GM21381 (cell line): ENCODE data around the gene SENP1.
"Not testable (repeated sequence)": the region's sequence is repeated elsewhere in the genome, so short reads cannot be mapped to it uniquely, and the experiment has no call there.

Source experiments
- ATAC-seq: cut with Tn5 transposase; IDR thresholded peaks from one replicate; pipeline ENCODE4 v1.9.1; 2021; ENCODE audit warnings: mild to moderate bottlenecking, moderate library complexity; ENCODE audit not compliant: unreplicated experiment

SENP1 gene

GRCh38 chr12:48105867-48106680 is at the start of gene SENP1:
Gene SENP1, minus strand, starts transcription at chr12:48106079. Its CDS starts 4,607 bp downstream, at chr12:48101472.
- ATAC-seq = peak; percentile 66

- ATAC-seq = no peak
These were observed 45.4 kb upstream of the SENP1 start for GRCh38 chr12:48151103-48151771.

- no peak for ATAC-seq
These were observed 40.1 kb upstream of the SENP1 start for GRCh38 chr12:48145981-48146380.

- no peak for ATAC-seq
These were observed 38.0 kb upstream of the SENP1 start for GRCh38 chr12:48143898-48144297.

GRCh38 chr12:48142818-48143674 is 37.2 kb upstream of the SENP1 start:
- ATAC-seq = no peak

- ATAC-seq = no peak
These were observed 29.1 kb upstream of the SENP1 start for GRCh38 chr12:48135027-48135426.

- no peak for ATAC-seq
These were observed 26.9 kb upstream of the SENP1 start for GRCh38 chr12:48132826-48133225.

- ATAC-seq = no peak
These were observed 25.6 kb upstream of the SENP1 start for GRCh38 chr12:48131517-48131916.

- no peak for ATAC-seq
These were observed 23.5 kb upstream of the SENP1 start for GRCh38 chr12:48129376-48129775.

GRCh38 chr12:48128800-48129199 is 22.9 kb upstream of the SENP1 start:
- no peak for ATAC-seq

- no peak for ATAC-seq
These were observed 21.2 kb upstream of the SENP1 start for GRCh38 chr12:48126953-48127630.

- ATAC-seq = no peak
These were observed 20.1 kb upstream of the SENP1 start for GRCh38 chr12:48125985-48126384.

- not testable (repeated sequence) for ATAC-seq
These were observed 19.7 kb upstream of the SENP1 start for GRCh38 chr12:48125542-48125941.

- no peak for ATAC-seq
These were observed 17.3 kb upstream of the SENP1 start for GRCh38 chr12:48123169-48123568.

GRCh38 chr12:48122065-48122834 is 16.4 kb upstream of the SENP1 start:
- no peak for ATAC-seq

GRCh38 chr12:48121522-48121921 is 15.6 kb upstream of the SENP1 start:
- ATAC-seq = no peak

- ATAC-seq = no peak
These were observed 13.9 kb upstream of the SENP1 start for GRCh38 chr12:48119834-48120195.

- peak; percentile 95 for ATAC-seq
These were observed 13.4 kb upstream of the SENP1 start, which contains the start of gene PFKM for GRCh38 chr12:48119078-48119833. Gene PFKM, plus strand, starts transcription at chr12:48119364. Its CDS starts 3,411 bp downstream, at chr12:48122775.

GRCh38 chr12:48118284-48118871 is 12.5 kb upstream of the SENP1 start:
- ATAC-seq = no peak
